Progenitor cell of endocrine pancreas (in vitro differentiated cells): ENCODE data around the gene ARHGAP12. TPM values are rescaled to one million over a fixed set of nuclear protein-coding genes. Genes with fewer than 3 reads are reported as not detected.

Experiments used
- DNase-seq: peaks from one replicate; pipeline ENCODE4 v3.0.0; 2021; ENCODE audit warnings: low spot score; ENCODE audit not compliant: unreplicated experiment
- H3K27ac Mint-ChIP-seq: 2 replicates; pipeline ENCODE4 v1.8.0; 2021; ENCODE audit warnings: mild to moderate bottlenecking, moderate library complexity, mixed read lengths
- H3K27me3 Mint-ChIP-seq: 2 replicates; pipeline ENCODE4 v1.8.0; 2021; ENCODE audit warnings: mixed read lengths
- H3K36me3 Mint-ChIP-seq: 2 replicates; pipeline ENCODE4 v1.8.0; 2022; ENCODE audit warnings: mixed read lengths; ENCODE audit not compliant: insufficient read depth
- H3K4me1 Mint-ChIP-seq: 2 replicates; pipeline ENCODE4 v1.8.0; 2021; ENCODE audit warnings: low read depth, mixed read lengths
- H3K4me3 Mint-ChIP-seq: 2 replicates; pipeline ENCODE4 v1.8.0; 2021; ENCODE audit warnings: low read depth, mild to moderate bottlenecking, moderate library complexity, mixed read lengths
- H3K9me3 Mint-ChIP-seq: 2 replicates; pipeline ENCODE4 v1.8.0; 2021; ENCODE audit warnings: low read depth, mixed read lengths
- total RNA-seq: library from RNA; stranded (reverse); gene quantifications from 2 replicates; pipeline ENCODE4 v1.2.1, GENCODE V29; 2021
- TF ChIP-seq, protein P1 (sequence below): fragments of 200-600 bp; sonication (generic); IDR thresholded peaks from one replicate; pipeline ENCODE4 v1.5.0; 2021; ENCODE audit warnings: antibody characterized with exemption, mild to moderate bottlenecking; ENCODE audit not compliant: unreplicated experiment

Gene ARHGAP12
- total RNA-seq, 1 donor from 2014 or later = 41.8 TPM

DNA sequence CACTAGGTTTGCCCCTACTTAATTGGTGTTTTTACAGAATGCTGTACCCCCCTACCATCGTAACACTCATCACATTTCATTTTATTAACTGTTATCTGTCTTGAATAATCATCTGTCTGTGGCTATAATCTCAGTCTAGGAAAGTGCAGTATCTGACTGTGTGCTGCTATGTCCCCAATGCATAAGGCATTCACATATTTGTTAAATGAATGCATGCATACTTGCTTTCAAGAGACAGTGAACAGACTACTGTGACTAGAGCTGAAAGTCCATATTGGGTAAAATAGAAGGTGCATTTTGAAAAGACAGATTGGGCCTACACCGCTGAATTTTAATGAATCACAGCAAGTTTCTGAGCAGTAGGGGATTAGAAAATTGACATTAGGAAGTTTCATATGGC is 112.3 kb downstream of the ARHGAP12 start:
- Mint-ChIP-seq H3K4me1 (peaks cover 9% of the 10 kb centered on the region), H3K27me3 (no peaks in the 10 kb centered on the region), H3K4me3 (no peak overlapping the region), H3K36me3 (peaks cover 11% of the 10 kb centered on the region), H3K27ac (no peak overlapping the region), H3K9me3 (no peaks in the 10 kb centered on the region)
- DNase-seq = no peak
- TF ChIP-seq, protein P1, sequence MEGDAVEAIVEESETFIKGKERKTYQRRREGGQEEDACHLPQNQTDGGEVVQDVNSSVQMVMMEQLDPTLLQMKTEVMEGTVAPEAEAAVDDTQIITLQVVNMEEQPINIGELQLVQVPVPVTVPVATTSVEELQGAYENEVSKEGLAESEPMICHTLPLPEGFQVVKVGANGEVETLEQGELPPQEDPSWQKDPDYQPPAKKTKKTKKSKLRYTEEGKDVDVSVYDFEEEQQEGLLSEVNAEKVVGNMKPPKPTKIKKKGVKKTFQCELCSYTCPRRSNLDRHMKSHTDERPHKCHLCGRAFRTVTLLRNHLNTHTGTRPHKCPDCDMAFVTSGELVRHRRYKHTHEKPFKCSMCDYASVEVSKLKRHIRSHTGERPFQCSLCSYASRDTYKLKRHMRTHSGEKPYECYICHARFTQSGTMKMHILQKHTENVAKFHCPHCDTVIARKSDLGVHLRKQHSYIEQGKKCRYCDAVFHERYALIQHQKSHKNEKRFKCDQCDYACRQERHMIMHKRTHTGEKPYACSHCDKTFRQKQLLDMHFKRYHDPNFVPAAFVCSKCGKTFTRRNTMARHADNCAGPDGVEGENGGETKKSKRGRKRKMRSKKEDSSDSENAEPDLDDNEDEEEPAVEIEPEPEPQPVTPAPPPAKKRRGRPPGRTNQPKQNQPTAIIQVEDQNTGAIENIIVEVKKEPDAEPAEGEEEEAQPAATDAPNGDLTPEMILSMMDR = no peak

DNA sequence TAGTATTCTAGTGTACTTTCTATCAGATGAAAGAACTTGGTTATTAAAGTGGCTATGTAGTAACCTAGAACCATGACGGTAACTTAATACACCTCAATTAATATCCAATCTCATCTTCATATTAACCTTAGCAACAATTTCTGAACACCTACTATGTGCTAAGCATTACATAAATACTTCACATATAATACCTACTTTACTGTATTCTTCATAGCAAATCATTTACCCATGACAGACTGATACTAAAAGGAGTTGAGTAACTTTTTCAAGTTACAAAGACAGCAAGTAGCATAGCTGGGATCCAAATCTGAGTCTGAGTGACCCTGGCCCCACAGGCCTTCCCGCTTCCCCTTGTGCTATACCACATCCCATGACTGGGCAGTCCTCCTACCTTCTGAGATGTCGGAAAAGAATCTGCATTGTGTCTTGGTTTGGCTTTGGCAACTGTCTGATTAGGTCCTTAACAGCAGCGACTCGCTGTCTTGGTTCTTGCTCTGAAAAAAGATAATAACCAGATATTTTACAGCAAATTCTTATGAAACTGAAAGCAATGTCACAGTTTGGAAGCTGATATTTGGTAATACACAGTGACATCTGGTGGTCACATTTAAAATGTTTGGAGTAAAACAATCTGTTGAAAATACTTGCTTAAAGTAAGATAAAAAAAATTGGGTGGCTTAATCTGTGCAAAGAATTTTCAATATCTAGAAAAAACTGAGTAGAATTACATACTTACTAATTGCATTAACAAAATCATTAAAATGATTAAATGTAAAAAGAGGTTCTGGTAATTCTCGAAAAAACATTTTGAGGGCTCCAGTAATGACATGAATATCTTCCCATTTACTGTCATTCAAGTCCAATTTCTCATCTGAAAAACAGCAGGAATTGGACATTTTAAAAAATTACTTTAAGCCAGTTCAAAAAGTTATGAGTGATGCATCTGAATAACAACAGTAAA is 120.1 kb downstream of the ARHGAP12 start:
- H3K9me3 Mint-ChIP-seq = no peaks in the 10 kb centered on the region
- H3K4me3 Mint-ChIP-seq = no peak overlapping the region
- no peak for DNase-seq
- no peaks in the 10 kb centered on the region for H3K4me1 Mint-ChIP-seq
- TF ChIP-seq, protein P1 = peak; percentile 71
- H3K27me3 Mint-ChIP-seq = no peaks in the 10 kb centered on the region
- no peak overlapping the region for H3K27ac Mint-ChIP-seq
- H3K36me3 Mint-ChIP-seq = peaks cover 15% of the 10 kb centered on the region

DNA sequence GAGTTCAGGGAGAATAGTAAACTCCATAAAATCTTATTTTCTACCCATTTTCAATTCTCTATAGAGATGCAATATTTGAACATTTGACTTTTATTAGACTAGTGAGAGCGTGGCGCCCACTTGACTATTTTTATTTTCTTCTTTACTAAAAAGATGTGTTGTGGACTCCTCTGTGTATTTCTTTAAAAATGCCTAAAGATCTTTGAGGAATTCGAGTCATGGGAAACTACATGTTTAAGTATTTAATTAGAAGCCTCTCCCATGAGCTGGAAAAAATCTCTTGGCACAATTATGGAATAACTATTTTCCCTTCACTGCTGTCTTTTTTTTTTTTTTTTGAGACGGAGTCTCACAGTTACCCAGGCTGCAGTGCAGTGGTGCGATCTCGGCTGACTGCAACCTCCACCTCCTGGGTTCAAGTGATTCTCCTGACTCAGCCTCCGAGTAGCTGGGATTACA is 124.2 kb downstream of the ARHGAP12 start:
- TF ChIP-seq, protein P1 = no peak
- Mint-ChIP-seq H3K4me1 (no peaks in the 10 kb centered on the region), H3K4me3 (no peak overlapping the region), H3K36me3 (peaks cover 13% of the 10 kb centered on the region), H3K27ac (no peak overlapping the region), H3K9me3 (no peaks in the 10 kb centered on the region), H3K27me3 (no peaks in the 10 kb centered on the region)
- no peak for DNase-seq

DNA sequence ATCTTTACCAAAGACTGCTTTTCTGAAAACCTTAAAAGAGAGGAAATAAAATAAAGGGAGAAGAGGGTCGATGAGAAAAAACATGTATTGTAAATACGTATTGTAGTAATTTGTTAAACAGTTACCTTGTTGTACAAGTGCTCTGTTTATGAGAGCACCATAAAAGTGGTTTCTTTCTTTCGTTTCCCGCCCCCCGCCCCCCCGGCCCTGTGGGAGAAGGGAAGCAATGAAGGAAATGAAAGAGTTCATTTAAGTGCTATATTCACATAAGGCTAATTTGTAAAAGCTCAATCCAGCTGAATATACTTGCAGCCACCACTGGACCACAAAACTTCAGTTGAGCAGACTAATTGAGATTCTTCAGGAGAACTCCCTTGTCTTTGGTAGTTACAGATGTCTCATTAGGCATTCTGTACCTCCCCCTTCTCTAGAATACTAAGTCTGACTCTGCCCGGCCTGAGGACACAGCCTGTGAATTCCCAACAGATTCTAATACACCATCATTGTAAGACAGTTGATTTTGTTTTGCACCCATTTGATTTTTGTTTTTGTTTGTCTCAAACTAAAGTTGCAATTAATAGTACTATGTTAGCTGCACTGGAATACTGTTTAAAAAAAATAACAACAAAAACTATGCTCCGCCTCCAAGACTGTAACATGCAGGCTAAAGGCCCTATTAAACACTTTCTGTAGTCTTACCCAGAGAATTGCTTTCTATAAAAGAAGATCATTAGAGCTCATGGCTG is 124.9 kb downstream of the ARHGAP12 start:
- TF ChIP-seq, protein P1 = no peak
- DNase-seq = no peak
- Mint-ChIP-seq H3K27ac (no peak overlapping the region), H3K27me3 (no peaks in the 10 kb centered on the region), H3K36me3 (peaks cover 13% of the 10 kb centered on the region), H3K4me1 (no peaks in the 10 kb centered on the region), H3K9me3 (no peaks in the 10 kb centered on the region), H3K4me3 (no peak overlapping the region)

DNA sequence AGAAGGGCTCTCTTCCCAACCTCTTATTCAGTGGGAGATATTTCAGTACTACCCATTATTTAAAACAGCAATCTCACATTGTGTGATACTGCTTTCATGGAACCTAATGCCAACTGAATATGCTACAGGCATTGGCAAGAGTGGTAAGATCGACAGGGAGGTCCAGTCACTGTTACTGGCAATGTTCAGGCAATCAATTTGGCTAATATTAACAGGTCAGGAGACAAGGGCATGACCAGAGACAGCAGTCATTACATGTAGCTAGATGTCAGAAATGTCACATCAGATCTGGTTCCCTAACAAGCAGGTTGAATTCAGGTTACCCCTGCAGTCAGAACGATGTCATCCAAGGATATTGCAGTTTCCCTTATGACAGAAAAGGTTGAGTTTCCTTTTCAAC is 129.4 kb downstream of the ARHGAP12 start:
- H3K36me3 Mint-ChIP-seq = peaks cover 3% of the 10 kb centered on the region
- H3K27me3 Mint-ChIP-seq = no peaks in the 10 kb centered on the region
- no peaks in the 10 kb centered on the region for H3K9me3 Mint-ChIP-seq
- H3K4me3 Mint-ChIP-seq = no peak overlapping the region
- TF ChIP-seq, protein P1 = no peak
- no peak for DNase-seq
- no peaks in the 10 kb centered on the region for H3K4me1 Mint-ChIP-seq
- no peak overlapping the region for H3K27ac Mint-ChIP-seq
